ENCODE measurements around the gene CMC2.

The CMC2 gene

GRCh38 chr16:81001330-81001729, 5.4 kb downstream of the CMC2 start:
- no peak for DNase-seq

GRCh38 chr16:81000873-81001272, 5.8 kb downstream of the CMC2 start:
- DNase-seq: no peak

- no peak for DNase-seq
Observed at GRCh38 chr16:80997964-80998620, 8.6 kb downstream of the CMC2 start.

- no peak for DNase-seq
Observed at GRCh38 chr16:80997139-80997798, 9.4 kb downstream of the CMC2 start.

- no peak for DNase-seq
Observed at GRCh38 chr16:80996688-80997138, 10.0 kb downstream of the CMC2 start.

GRCh38 chr16:80994451-80994850, 12.2 kb downstream of the CMC2 start:
- no peak for DNase-seq

- DNase-seq: no peak
Observed at GRCh38 chr16:80993834-80994233, 12.9 kb downstream of the CMC2 start.

- no peak for DNase-seq
Observed at GRCh38 chr16:80993307-80993706, 13.4 kb downstream of the CMC2 start.

GRCh38 chr16:80992676-80993293, 13.9 kb downstream of the CMC2 start:
- no peak for DNase-seq

- no peak for DNase-seq
Observed at GRCh38 chr16:80991792-80992430, 14.8 kb downstream of the CMC2 start.

GRCh38 chr16:80990978-80991377, 15.7 kb downstream of the CMC2 start:
- DNase-seq: no peak

- no peak for DNase-seq
Observed at GRCh38 chr16:80990577-80990976, 16.1 kb downstream of the CMC2 start.

- no peak for DNase-seq
Observed at GRCh38 chr16:80989801-80990200, 16.9 kb downstream of the CMC2 start.

GRCh38 chr16:80988756-80989155, 17.9 kb downstream of the CMC2 start:
- DNase-seq: no peak

- no peak for DNase-seq
Observed at GRCh38 chr16:80986557-80986956, 20.1 kb downstream of the CMC2 start.

GRCh38 chr16:80985611-80986010, 21.1 kb downstream of the CMC2 start:
- DNase-seq: no peak

- no peak for DNase-seq
Observed at GRCh38 chr16:80984124-80984892, 22.4 kb downstream of the CMC2 start.

- DNase-seq: no peak
Observed at GRCh38 chr16:80982646-80983045, 24.0 kb downstream of the CMC2 start.

- no peak for DNase-seq
Observed at GRCh38 chr16:80981103-80981502, 25.6 kb downstream of the CMC2 start.

GRCh38 chr16:80976946-80977345, 29.7 kb downstream of the CMC2 start:
- DNase-seq: no peak

- DNase-seq: no peak
Observed at GRCh38 chr16:80974649-80975376, 31.9 kb downstream of the CMC2 start.

- no peak for DNase-seq
Observed at GRCh38 chr16:80973991-80974390, 32.7 kb downstream of the CMC2 start.

All from right forelimb (tissue), 1 donor.